NCI-H1092 (cell line): ENCODE measurements around the gene TST.
A peak's percentile ranks its signal among the peaks of the same experiment; 100 is the strongest.

Experiments
- DNase-seq: peaks from one replicate; lab custom pipeline; 2025; lab: John Stamatoyannopoulos, UW

TST gene

GRCh38 chr22:37019309-37020191 lies at the start of gene TST, which contains the start of gene MPST:
TST (minus strand) TSS chr22:37019447; CDS start chr22:37018732, 715 bp downstream.
MPST (plus strand) TSS chr22:37019742; CDS start chr22:37019837, 95 bp downstream.
- peak; percentile 60 for DNase-seq

GRCh38 chr22:37068859-37069258 lies 49.6 kb upstream of the TST start:
- no peak for DNase-seq

- DNase-seq: no peak
Measured at GRCh38 chr22:37067428-37067827, 48.2 kb upstream of the TST start.

GRCh38 chr22:37065961-37066360 lies 46.7 kb upstream of the TST start:
- DNase-seq: no peak

GRCh38 chr22:37065180-37065579 lies 45.9 kb upstream of the TST start:
- DNase-seq: no peak

- no peak for DNase-seq
Measured at GRCh38 chr22:37064553-37064952, 45.3 kb upstream of the TST start.

GRCh38 chr22:37063431-37064420 lies 44.5 kb upstream of the TST start:
- DNase-seq: peak; percentile 71

- no peak for DNase-seq
Measured at GRCh38 chr22:37062702-37063381, 43.6 kb upstream of the TST start.

- DNase-seq: no peak
Measured at GRCh38 chr22:37062376-37062675, 43.1 kb upstream of the TST start.

GRCh38 chr22:37061611-37062375 lies 42.5 kb upstream of the TST start:
- no peak for DNase-seq

- DNase-seq: no peak
Measured at GRCh38 chr22:37060801-37061610, 41.8 kb upstream of the TST start.

GRCh38 chr22:37059876-37060449 lies 40.7 kb upstream of the TST start:
- DNase-seq: no peak

GRCh38 chr22:37058917-37059701 lies 39.9 kb upstream of the TST start:
- DNase-seq: no peak

- no peak for DNase-seq
Measured at GRCh38 chr22:37057796-37058510, 38.7 kb upstream of the TST start.

GRCh38 chr22:37057226-37057625 lies 38.0 kb upstream of the TST start:
- no peak for DNase-seq

- no peak for DNase-seq
Measured at GRCh38 chr22:37056246-37056645, 37.0 kb upstream of the TST start.

- DNase-seq: no peak
Measured at GRCh38 chr22:37054600-37055365, 35.5 kb upstream of the TST start.

- DNase-seq: no peak
Measured at GRCh38 chr22:37054056-37054395, 34.8 kb upstream of the TST start.
